GM12872 (cell line): ENCODE measurements around the gene SPTLC1.

Experiments used
- TF ChIP-seq, protein P1 (sequence below): IDR thresholded peaks from 3 replicates; pipeline ENCODE4 v1.5.1; 2011; ENCODE audit warnings: low read depth, mild to moderate bottlenecking, low read length, moderate library complexity; ENCODE audit not compliant: insufficient read depth

The SPTLC1 gene

DNA sequence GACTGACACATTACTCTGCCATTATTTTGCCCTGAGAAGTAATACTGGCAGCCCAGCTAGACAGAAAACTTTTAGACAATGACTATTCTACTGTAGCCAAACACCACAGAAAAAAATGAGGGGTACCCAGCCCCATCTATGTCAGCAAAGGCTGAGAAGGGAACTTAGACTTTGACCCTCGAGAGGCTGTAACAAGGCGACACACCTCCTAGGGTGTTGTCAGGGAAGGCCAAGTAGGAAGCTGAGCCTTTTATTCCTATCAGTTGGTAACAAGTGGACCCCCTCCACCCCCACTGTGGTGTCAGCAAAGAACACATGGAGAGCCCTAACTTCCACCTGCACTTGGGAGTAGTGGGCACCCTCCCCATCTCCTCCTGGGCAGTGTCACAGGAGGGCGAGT lies 55.6 kb downstream of the SPTLC1 start:
- TF ChIP-seq, protein P1, sequence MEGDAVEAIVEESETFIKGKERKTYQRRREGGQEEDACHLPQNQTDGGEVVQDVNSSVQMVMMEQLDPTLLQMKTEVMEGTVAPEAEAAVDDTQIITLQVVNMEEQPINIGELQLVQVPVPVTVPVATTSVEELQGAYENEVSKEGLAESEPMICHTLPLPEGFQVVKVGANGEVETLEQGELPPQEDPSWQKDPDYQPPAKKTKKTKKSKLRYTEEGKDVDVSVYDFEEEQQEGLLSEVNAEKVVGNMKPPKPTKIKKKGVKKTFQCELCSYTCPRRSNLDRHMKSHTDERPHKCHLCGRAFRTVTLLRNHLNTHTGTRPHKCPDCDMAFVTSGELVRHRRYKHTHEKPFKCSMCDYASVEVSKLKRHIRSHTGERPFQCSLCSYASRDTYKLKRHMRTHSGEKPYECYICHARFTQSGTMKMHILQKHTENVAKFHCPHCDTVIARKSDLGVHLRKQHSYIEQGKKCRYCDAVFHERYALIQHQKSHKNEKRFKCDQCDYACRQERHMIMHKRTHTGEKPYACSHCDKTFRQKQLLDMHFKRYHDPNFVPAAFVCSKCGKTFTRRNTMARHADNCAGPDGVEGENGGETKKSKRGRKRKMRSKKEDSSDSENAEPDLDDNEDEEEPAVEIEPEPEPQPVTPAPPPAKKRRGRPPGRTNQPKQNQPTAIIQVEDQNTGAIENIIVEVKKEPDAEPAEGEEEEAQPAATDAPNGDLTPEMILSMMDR, result no peak

DNA sequence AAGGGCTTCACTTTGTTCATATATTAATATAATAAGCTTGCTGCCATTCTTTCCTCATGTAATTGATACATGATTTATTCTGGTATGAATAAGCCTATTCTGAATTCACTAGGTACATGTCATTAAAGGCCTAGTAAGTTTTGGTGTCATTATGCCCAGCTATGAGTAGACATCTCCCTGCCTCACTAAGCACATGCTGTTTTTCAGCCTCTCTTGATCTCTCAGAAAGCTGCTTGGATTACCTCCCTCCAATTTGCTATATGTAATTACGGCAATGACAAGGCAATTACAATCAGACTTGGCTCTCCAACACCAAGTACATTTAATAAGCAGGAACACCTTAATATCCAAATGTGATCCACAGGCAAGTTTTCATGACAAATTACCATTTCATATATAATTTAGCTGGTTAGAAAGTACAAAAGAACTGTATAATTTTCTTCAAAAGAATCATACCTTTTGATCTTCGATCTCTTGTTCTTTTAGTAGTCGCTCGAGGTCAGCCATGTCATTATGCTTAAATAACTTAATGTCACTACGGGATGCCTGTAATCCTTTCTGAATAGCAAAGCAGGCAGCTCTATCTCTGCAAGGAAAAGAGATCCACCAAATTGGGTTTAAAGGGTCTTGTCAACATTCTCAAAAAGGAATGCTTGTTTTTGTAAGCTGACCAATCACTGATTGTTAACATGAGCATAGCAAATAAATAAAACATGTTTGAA lies 56.3 kb downstream of the SPTLC1 start:
- TF ChIP-seq, protein P1, result no peak

DNA sequence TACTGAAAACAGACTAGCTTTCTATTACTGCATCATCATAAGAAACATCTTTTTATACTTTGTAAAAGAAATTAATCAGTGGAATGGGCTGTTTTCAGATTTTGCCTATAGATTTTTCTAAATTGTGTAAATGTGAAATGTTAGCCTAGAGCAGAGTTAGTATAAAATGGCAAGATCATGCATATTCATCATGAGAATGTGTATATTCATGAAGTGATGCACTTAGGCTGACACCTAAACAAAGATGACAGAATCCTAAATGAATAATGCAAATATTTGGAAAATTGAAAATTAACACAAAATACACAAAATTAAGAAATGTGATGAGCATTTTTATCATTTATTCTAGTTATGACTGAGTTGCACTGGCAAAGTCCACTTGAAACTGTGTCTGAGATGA lies 57.2 kb downstream of the SPTLC1 start:
- TF ChIP-seq, protein P1, result no peak

DNA sequence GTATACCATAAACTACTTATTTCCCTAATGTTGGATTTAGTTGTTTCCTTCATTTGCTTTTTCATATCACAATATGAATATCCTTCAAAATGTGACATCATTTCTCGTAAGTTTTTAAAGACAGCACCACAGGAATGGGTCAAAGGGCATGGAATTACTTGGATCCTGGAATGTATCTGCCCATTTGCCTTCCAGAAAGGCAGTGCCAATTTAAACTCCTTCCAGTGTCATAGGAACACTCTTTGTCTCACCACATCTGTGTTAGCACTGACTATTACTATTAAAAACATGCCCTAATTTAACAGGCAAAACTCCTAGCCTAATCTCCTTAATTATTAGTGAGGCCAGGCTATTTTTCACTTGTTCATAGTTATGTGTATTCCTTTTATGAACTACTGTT lies 58.0 kb downstream of the SPTLC1 start:
- TF ChIP-seq, protein P1, result no peak

DNA sequence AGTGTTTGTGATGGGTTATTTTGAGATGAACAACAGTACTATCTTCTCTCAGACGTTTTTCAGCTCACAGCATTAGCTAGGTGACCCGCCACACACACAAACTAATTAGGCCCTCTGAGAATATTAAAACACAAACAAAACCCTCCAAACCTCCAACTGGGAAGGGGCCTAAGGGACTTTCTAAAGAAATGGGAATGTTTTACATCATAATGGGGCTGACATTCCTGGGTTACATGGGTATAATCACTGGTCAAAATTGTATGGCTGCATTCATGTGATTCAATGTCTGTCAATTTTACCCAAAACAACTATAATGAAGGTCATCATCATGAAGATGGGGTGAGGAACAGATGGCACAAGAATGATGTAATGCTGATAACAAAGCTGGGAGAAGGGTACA lies 59.6 kb downstream of the SPTLC1 start:
- TF ChIP-seq, protein P1, result no peak

DNA sequence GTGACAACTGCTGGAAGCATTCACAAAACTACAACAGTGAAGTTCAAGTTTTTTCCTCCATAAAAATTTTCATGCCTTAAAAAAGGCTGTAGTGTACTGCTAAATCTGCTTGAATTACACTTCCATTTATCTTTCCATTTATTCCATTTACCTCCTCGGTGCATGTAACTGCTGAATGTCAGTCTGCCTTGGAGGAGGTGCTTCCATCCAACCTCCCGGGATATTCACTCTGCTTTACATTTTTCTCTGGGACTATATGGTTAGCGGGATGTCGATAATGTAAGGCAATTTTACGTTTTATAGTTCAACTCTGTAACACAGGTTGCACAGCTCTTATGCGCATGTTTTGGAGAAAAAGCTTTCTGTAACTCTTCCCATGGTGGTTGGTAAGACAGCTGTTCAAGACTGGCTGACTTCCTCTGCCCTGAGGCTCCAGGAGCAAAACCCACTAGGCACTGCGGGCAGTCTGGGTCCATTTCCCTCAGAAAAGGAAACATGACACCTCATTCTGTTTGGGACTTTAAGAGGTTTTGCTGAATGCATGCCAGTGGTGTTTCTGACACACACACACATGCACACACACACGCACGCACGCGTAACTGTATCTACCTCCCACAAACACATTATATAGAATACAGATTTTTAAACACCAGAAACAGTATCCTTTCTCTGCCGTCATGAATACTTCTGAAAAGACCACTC lies 66.1 kb downstream of the SPTLC1 start:
- TF ChIP-seq, protein P1, result no peak

DNA sequence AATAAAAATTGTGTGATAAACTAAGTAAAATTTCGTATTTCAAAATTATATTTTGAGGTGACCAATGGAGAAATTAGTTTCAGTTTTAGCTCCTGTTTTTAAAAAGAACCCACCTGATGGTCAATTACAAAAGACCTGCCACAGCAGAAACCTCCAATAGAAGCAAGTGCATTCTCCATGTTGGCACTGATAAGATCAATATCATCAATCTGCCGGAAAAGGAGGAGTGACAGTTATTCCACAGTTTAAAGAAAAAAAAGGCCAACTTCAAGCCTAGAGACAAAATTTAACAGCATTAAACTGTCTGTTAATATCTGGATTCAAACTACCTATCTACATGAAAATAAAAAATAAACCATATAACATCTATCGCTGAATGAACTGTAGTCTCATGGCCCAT lies 67.7 kb downstream of the SPTLC1 start:
- TF ChIP-seq, protein P1, result no peak
